Calu3 (cell line): ENCODE data around the gene LRRN4. TPM values are rescaled to one million over a fixed set of nuclear protein-coding genes. Genes with fewer than 3 reads are reported as not detected.

Source experiments
- BruUV-seq: library from RNA; stranded (reverse); fragments of 400-500 nt; replicated peaks from 2 replicates; lab custom pipeline; 2021; lab: Mats Ljungman, UMichigan
- CTCF ChIA-PET: fragments of 300-600 bp; sonication (Branson Sonifier 250); formaldehyde crosslinking; loops from one replicate; lab custom pipeline; 2022; ENCODE audit warnings: antibody characterized with exemption; lab: Charles Lee
- DNase-seq: peaks from one replicate; pipeline ENCODE4 v3.0.0; 2022
- H3K27ac Mint-ChIP-seq: one replicate; pipeline ENCODE4 v1.8.0; 2022; ENCODE audit warnings: mixed read lengths; ENCODE audit not compliant: unreplicated experiment
- H3K27me3 Mint-ChIP-seq: one replicate; pipeline ENCODE4 v1.8.0; 2022; ENCODE audit warnings: mixed read lengths; ENCODE audit not compliant: unreplicated experiment
- H3K36me3 Mint-ChIP-seq: one replicate; pipeline ENCODE4 v1.8.0; 2022; ENCODE audit warnings: mild to moderate bottlenecking, moderate library complexity, mixed read lengths; ENCODE audit not compliant: insufficient read depth, unreplicated experiment
- H3K4me1 Mint-ChIP-seq: one replicate; pipeline ENCODE4 v1.8.0; 2022; ENCODE audit warnings: mild to moderate bottlenecking, low read depth, mixed read lengths; ENCODE audit not compliant: unreplicated experiment
- H3K4me3 Mint-ChIP-seq: one replicate; pipeline ENCODE4 v1.8.0; 2022; ENCODE audit warnings: mild to moderate bottlenecking, low read depth, moderate library complexity, mixed read lengths; ENCODE audit not compliant: unreplicated experiment
- H3K9me3 Mint-ChIP-seq: one replicate; pipeline ENCODE4 v1.8.0; 2022; ENCODE audit warnings: low read depth, mixed read lengths; ENCODE audit not compliant: unreplicated experiment
- CTCF ChIP-seq: fragments of 200-600 bp; IDR thresholded peaks from one replicate; pipeline ENCODE4 v1.8.0; 2022; ENCODE audit warnings: antibody characterized with exemption; ENCODE audit not compliant: unreplicated experiment
- intact Hi-C: fragments of 100-400 bp; cut with micrococcal nuclease; formaldehyde crosslinking; loops from one replicate; pipeline ENCODE4 v1.10.0; 2022; ENCODE audit not compliant: unreplicated experiment
- total RNA-seq: library from RNA; stranded (reverse); gene quantifications from 2 replicates; pipeline ENCODE4 v1.2.3, GENCODE V29; 2022

Gene LRRN4
- total RNA-seq, 1 experiment from 2014 or later: 2.6 TPM

- H3K27ac Mint-ChIP-seq: no peak overlapping the region
- H3K36me3 Mint-ChIP-seq: peaks cover 14% of the 10 kb centered on the region
- H3K4me3 Mint-ChIP-seq: no peak overlapping the region
- no peak for DNase-seq
- no TSS peak for BruUV-seq
- H3K4me1 Mint-ChIP-seq: no peaks in the 10 kb centered on the region
- no peak for TF ChIP-seq CTCF
- intact Hi-C loops: no loop called here
- no peaks in the 10 kb centered on the region for H3K27me3 Mint-ChIP-seq
- H3K9me3 Mint-ChIP-seq: no peaks in the 10 kb centered on the region
- CTCF ChIA-PET: no interaction called here
Measured at GRCh38 chr20:6070829-6071695, 17.2 kb upstream of the LRRN4 start.

- intact Hi-C loops: no loop called here
- Mint-ChIP-seq H3K36me3 (peaks cover 14% of the 10 kb centered on the region), H3K27me3 (no peaks in the 10 kb centered on the region), H3K9me3 (no peaks in the 10 kb centered on the region), H3K27ac (no peak overlapping the region), H3K4me3 (no peak overlapping the region), H3K4me1 (no peaks in the 10 kb centered on the region)
- no TSS peak for BruUV-seq
- CTCF ChIA-PET: no interaction called here
- no peak for DNase-seq
- no peak for TF ChIP-seq CTCF
Measured at GRCh38 chr20:6069669-6070068, 15.8 kb upstream of the LRRN4 start.

GRCh38 chr20:6067763-6068318, 14.0 kb upstream of the LRRN4 start:
- no peak overlapping the region for H3K27ac Mint-ChIP-seq
- CTCF ChIA-PET: no interaction called here
- no peak for TF ChIP-seq CTCF

GRCh38 chr20:6066582-6066981, 12.7 kb upstream of the LRRN4 start:
- BruUV-seq: no TSS peak
- CTCF ChIA-PET: no interaction called here
- intact Hi-C loops: no loop called here

More at GRCh38 chr20:6067763-6068318, 14.0 kb upstream of the LRRN4 start:
- DNase-seq: no peak
- BruUV-seq: no TSS peak
- H3K36me3 Mint-ChIP-seq: peaks cover 4% of the 10 kb centered on the region
- intact Hi-C loops: no loop called here
- no peaks in the 10 kb centered on the region for H3K4me1 Mint-ChIP-seq
- no peaks in the 10 kb centered on the region for H3K9me3 Mint-ChIP-seq
- no peaks in the 10 kb centered on the region for H3K27me3 Mint-ChIP-seq
- no peak overlapping the region for H3K4me3 Mint-ChIP-seq

More at GRCh38 chr20:6066582-6066981, 12.7 kb upstream of the LRRN4 start:
- TF ChIP-seq CTCF: no peak
- H3K4me3 Mint-ChIP-seq: no peak overlapping the region
- no peak for DNase-seq
- H3K36me3 Mint-ChIP-seq: no peaks in the 10 kb centered on the region
- H3K27ac Mint-ChIP-seq: no peak overlapping the region
- no peaks in the 10 kb centered on the region for H3K9me3 Mint-ChIP-seq
- H3K27me3 Mint-ChIP-seq: no peaks in the 10 kb centered on the region
- H3K4me1 Mint-ChIP-seq: no peaks in the 10 kb centered on the region
